Right lobe of liver (tissue), 6 donors: ENCODE results near the gene TMEM233. TPM values are rescaled to one million over a fixed set of nuclear protein-coding genes. Genes with fewer than 3 reads are reported as not detected.

Experiments
- ATAC-seq, 4 donors: fragments of 200-7000 bp; cut with Tn5 transposase; one replicate each; pipeline ENCODE4 v1.9.1; 2020; ENCODE audit warnings: mild to moderate bottlenecking in 4 of 4, moderate library complexity in 4 of 4
- DNase-seq, 3 donors: peaks; one replicate each; pipeline ENCODE4 v3.0.0-alpha.2; 2020
- H3K27ac ChIP-seq, 3 donors: fragments of 200-600 bp; one replicate each; pipeline ENCODE4 v1.8.0; 2022
- H3K27me3 ChIP-seq, 2 donors: fragments of 200-600 bp; one replicate each; pipeline ENCODE4 v1.8.0; 2022
- H3K36me3 ChIP-seq, 4 donors: fragments of 200-600 bp; sonication (generic) in 1 of 4; one replicate each; pipeline versions ENCODE4 v1.5.1 to v1.8.0; 2017 to 2022; ENCODE audit warnings: control low read depth in 1 of 4
- H3K4me1 ChIP-seq, 4 donors: fragments of 200-600 bp; sonication (generic) in 1 of 4; one replicate each; pipeline versions ENCODE4 v1.5.1 to v1.8.0; 2017 to 2022; ENCODE audit warnings: control low read depth in 1 of 4
- H3K4me3 ChIP-seq, 3 donors: fragments of 200-600 bp; one replicate each; pipeline ENCODE4 v1.8.0; 2022
- H3K9me3 ChIP-seq, 4 donors: fragments of 200-600 bp; sonication (generic) in 1 of 4; one replicate each; pipeline versions ENCODE4 v1.5.1 to v1.8.0; 2017 to 2022; ENCODE audit warnings: control low read depth in 1 of 4
- CTCF ChIP-seq, 4 donors: fragments of 200-600 bp in 3 of 4; fragments of 450-650 bp in 1 of 4; IDR thresholded peaks; one replicate each; pipeline versions ENCODE4 v1.5.1 to v1.8.0; 2016 to 2022; ENCODE audit warnings: antibody characterized with exemption in 4 of 4, mild to moderate bottlenecking in 2 of 4
- POLR2A ChIP-seq: fragments of 450-650 bp; IDR thresholded peaks from one replicate; pipeline ENCODE4 v1.6.1; 2017; ENCODE audit warnings: antibody characterized with exemption, mild to moderate bottlenecking
- WGBS: methylation state at CpG from one replicate; pipeline ENCODE4 v1.1.6; 2018; ENCODE audit warnings: low coverage, low lambda C conversion rate; ENCODE audit not compliant: insufficient coverage; ENCODE audit errors: missing lambda C conversion rate; 5-methylcytosine and 5-hydroxymethylcytosine counted together
- intact Hi-C, 2 donors: fragments of 100-400 bp; cut with DNase I; formaldehyde crosslinking; loops; one replicate each; pipeline versions ENCODE4 v1.11.2 to v1.14.1; 2022
- total RNA-seq, 6 experiments: library from RNA; depleted of rRNA in 2 of 6; stranded (reverse); fragments of >200 nt in 2 of 6; fragmentation: NEBNext Ultra II Directional in 3 of 6; extraction: Animal tissue kit (Norgen Biotek cat#: 25700) in 3 of 6; gene quantifications; one replicate each; pipeline versions ENCODE4 v1.1.0 to v1.2.4, GENCODE V29; 2016 to 2023
- donor health status: DM: no; HTN: yes; CAD: no.
- donor health status: DM: no; HTN: no; CAD: no.
- donor health status: DM: no; HTN: no; CAD: no.
- donor health status: DM: no; HTN: yes; CAD: no.
- donor health status: DM: no; HTN: yes; CAD: no.

Gene TMEM233
- total RNA-seq, 6 experiments from 2014 or later = 0.09 to 0.40 (median 0.21) TPM; not detected in 2

GRCh38 chr12:119684711-119685369 is 91.3 kb downstream of the TMEM233 start:
- no peak for DNase-seq
- Histone ChIP-seq H3K36me3 (peaks cover 0 to 16% (median 7%) of the 10 kb centered on the region in 4 donors), H3K4me3 (peak overlapping the region in 2 of 3 donors; percentile 39 to 51), H3K27ac (peak overlapping the region; percentile 51 to 87 (median 86)), H3K9me3 (no peaks in the 10 kb centered on the region), H3K4me1 (peaks cover 0 to 79% (median 17%) of the 10 kb centered on the region in 4 donors), H3K27me3 (no peaks in the 10 kb centered on the region)
- WGBS = 17% methylated on average over 10 of the region's 10 CpGs
- intact Hi-C loops = no loop called here
- peak; percentile 1 to 36 (median 19) for ATAC-seq
- TF ChIP-seq CTCF (IDR thresholded peaks at IDR 0.05) (no peak), POLR2A (no peak)

- peak in 1 of 3 donors; percentile 61 for DNase-seq
- intact Hi-C loops = no loop called here
- peak overlapping the region; percentile 51 to 87 (median 86) for H3K27ac ChIP-seq
These were observed 91.8 kb downstream of the TMEM233 start for GRCh38 chr12:119685375-119685774.

GRCh38 chr12:119686355-119686754 is 92.8 kb downstream of the TMEM233 start:
- WGBS = 47% methylated on average over 11 of the region's 12 CpGs
- H3K27ac ChIP-seq = peak overlapping the region; percentile 51 to 87 (median 86)

More at GRCh38 chr12:119685375-119685774, 91.8 kb downstream of the TMEM233 start:
- peaks cover 0 to 74% (median 17%) of the 10 kb centered on the region in 4 donors for H3K4me1 ChIP-seq
- H3K27me3 ChIP-seq = no peaks in the 10 kb centered on the region
- no peaks in the 10 kb centered on the region for H3K9me3 ChIP-seq
- H3K4me3 ChIP-seq = peak overlapping the region in 2 of 3 donors; percentile 39 to 51
- no peak for TF ChIP-seq CTCF (IDR thresholded peaks at IDR 0.05)
- TF ChIP-seq POLR2A = peak; percentile 75
- H3K36me3 ChIP-seq = peaks cover 0 to 11% (median 2%) of the 10 kb centered on the region in 4 donors
- ATAC-seq = peak; percentile 45 to 76 (median 68)
- 22% methylated on average over 4 of the region's 4 CpGs for WGBS

GRCh38 chr12:119686776-119687175 is 93.2 kb downstream of the TMEM233 start:
- no peaks in the 10 kb centered on the region for H3K9me3 ChIP-seq
- TF ChIP-seq POLR2A = no peak
- no peak for TF ChIP-seq CTCF (IDR thresholded peaks at IDR 0.05)
- H3K27ac ChIP-seq = peak overlapping the region in 2 of 3 donors; percentile 86 to 87
- H3K4me1 ChIP-seq = peaks cover 0 to 68% (median 21%) of the 10 kb centered on the region in 4 donors
- no peak for ATAC-seq
- WGBS = 95% methylated on average over 3 of the region's 13 CpGs
- intact Hi-C loops = no loop called here
- no peaks in the 10 kb centered on the region for H3K27me3 ChIP-seq
- DNase-seq = no peak
- no peaks in the 10 kb centered on the region for H3K36me3 ChIP-seq
- H3K4me3 ChIP-seq = no peak overlapping the region

More at GRCh38 chr12:119686355-119686754, 92.8 kb downstream of the TMEM233 start:
- H3K4me1 ChIP-seq = peaks cover 0 to 69% (median 19%) of the 10 kb centered on the region in 4 donors
- TF ChIP-seq CTCF (IDR thresholded peaks at IDR 0.05) (no peak), POLR2A (no peak)
- no peak overlapping the region for H3K4me3 ChIP-seq
- H3K36me3 ChIP-seq = peaks cover 0 to 1% (median 0%) of the 10 kb centered on the region in 4 donors
- intact Hi-C loops = no loop called here
- ATAC-seq (peak; percentile 34 to 55 (median 44)), DNase-seq (peak; percentile 60 to 75 (median 75))
- H3K27me3 ChIP-seq = no peaks in the 10 kb centered on the region
- no peaks in the 10 kb centered on the region for H3K9me3 ChIP-seq
